ENCODE measurements around the gene CSPG5. TPM values are rescaled to one million over a fixed set of nuclear protein-coding genes. Genes with fewer than 3 reads are reported as not detected.

Gene CSPG5
- total and polyA plus RNA-seq, 2 donors from 2014 or later, result 0.16 to 0.67 TPM

GRCh38 chr3:47536221-47536891 lies 42.3 kb downstream of the CSPG5 start:
- H3K4me3 ChIP-seq (ENCODE audit: low read length in 3 of 3), result no peak overlapping the region
- H3K27me3 ChIP-seq (ENCODE audit: control insufficient read depth, insufficient read depth, low read length), result no peaks in the 10 kb centered on the region
- no peaks in the 10 kb centered on the region for H3K9me3 ChIP-seq (ENCODE audit: control insufficient read depth in 2 of 3, insufficient read depth in 1 of 3, low read length in 3 of 3)
- H3K4me1 ChIP-seq (ENCODE audit: control insufficient read depth in 2 of 3, insufficient read depth in 2 of 3, low read depth in 1 of 3, low read length in 3 of 3), result no peaks in the 10 kb centered on the region
- TF ChIP-seq CTCF (IDR thresholded peaks at IDR 0.05; ENCODE audit: borderline replicate concordance, extremely low read depth, insufficient read depth), result no peak
- DNase-seq (no peak), FAIRE-seq (no peak)
- no peaks in the 10 kb centered on the region for H3K36me3 ChIP-seq (ENCODE audit: control insufficient read depth in 2 of 3, insufficient read depth in 3 of 3, low read length in 3 of 3)
- no peak overlapping the region for H3K9ac ChIP-seq (ENCODE audit: low read length in 3 of 3)
- intact Hi-C loops (cut with DNase I), result no loop called here
- H3K27ac ChIP-seq (ENCODE audit: low read depth in 2 of 2, low read length in 2 of 2), result no peak overlapping the region

- no peak overlapping the region for H3K27ac ChIP-seq (ENCODE audit: low read depth in 2 of 2, low read length in 2 of 2)
- no peaks in the 10 kb centered on the region for H3K4me1 ChIP-seq (ENCODE audit: control insufficient read depth in 2 of 3, insufficient read depth in 2 of 3, low read depth in 1 of 3, low read length in 3 of 3)
- DNase-seq, result no peak
- H3K9me3 ChIP-seq (ENCODE audit: control insufficient read depth in 2 of 3, insufficient read depth in 1 of 3, low read length in 3 of 3), result no peaks in the 10 kb centered on the region
- H3K36me3 ChIP-seq (ENCODE audit: control insufficient read depth in 2 of 3, insufficient read depth in 3 of 3, low read length in 3 of 3), result no peaks in the 10 kb centered on the region
- no peak overlapping the region for H3K4me3 ChIP-seq (ENCODE audit: low read length in 3 of 3)
- TF ChIP-seq CTCF (IDR thresholded peaks at IDR 0.05; ENCODE audit: borderline replicate concordance, extremely low read depth, insufficient read depth), result no peak
- FAIRE-seq, result no peak
- H3K9ac ChIP-seq (ENCODE audit: low read length in 3 of 3), result no peak overlapping the region
- no peaks in the 10 kb centered on the region for H3K27me3 ChIP-seq (ENCODE audit: control insufficient read depth, insufficient read depth, low read length)
- intact Hi-C loops (cut with DNase I), result no loop called here
These were observed 44.6 kb downstream of the CSPG5 start for GRCh38 chr3:47533996-47534454.

GRCh38 chr3:47533481-47533880 lies 45.2 kb downstream of the CSPG5 start:
- no peak overlapping the region for H3K27ac ChIP-seq (ENCODE audit: low read depth in 2 of 2, low read length in 2 of 2)
- FAIRE-seq (no peak), DNase-seq (no peak)
- H3K9ac ChIP-seq (ENCODE audit: low read length in 3 of 3), result no peak overlapping the region
- H3K27me3 ChIP-seq (ENCODE audit: control insufficient read depth, insufficient read depth, low read length), result no peaks in the 10 kb centered on the region
- no peaks in the 10 kb centered on the region for H3K9me3 ChIP-seq (ENCODE audit: control insufficient read depth in 2 of 3, insufficient read depth in 1 of 3, low read length in 3 of 3)
- no peaks in the 10 kb centered on the region for H3K4me1 ChIP-seq (ENCODE audit: control insufficient read depth in 2 of 3, insufficient read depth in 2 of 3, low read depth in 1 of 3, low read length in 3 of 3)
- no peak for TF ChIP-seq CTCF (IDR thresholded peaks at IDR 0.05; ENCODE audit: borderline replicate concordance, extremely low read depth, insufficient read depth)
- no peak overlapping the region for H3K4me3 ChIP-seq (ENCODE audit: low read length in 3 of 3)
- H3K36me3 ChIP-seq (ENCODE audit: control insufficient read depth in 2 of 3, insufficient read depth in 3 of 3, low read length in 3 of 3), result no peaks in the 10 kb centered on the region
- intact Hi-C loops (cut with DNase I), result no loop called here
